ENCODE measurements around the gene FARP2.
"Not testable (repeated sequence)": the region's sequence is repeated elsewhere in the genome, so short reads cannot be mapped to it uniquely, and the experiment has no call there.

GRCh38 chr2:241423489-241423888 is 67.4 kb downstream of the FARP2 start:
- TF ChIP-seq EP300, CTCF, POLR2A (IDR thresholded peaks at IDR 0.05): not testable (repeated sequence)
